Ishikawa (cell line): ENCODE results near the gene BMP7.

ENCODE experiments used
- CREB1 ChIP-seq: IDR thresholded peaks from 2 replicates; pipeline ENCODE4 v1.6.1; 2012; ENCODE audit warnings: low read depth
- EP300 ChIP-seq: IDR thresholded peaks from 2 replicates; pipeline ENCODE4 v1.6.1; 2012; ENCODE audit warnings: borderline replicate concordance
- FOXM1 ChIP-seq: IDR thresholded peaks from 2 replicates; pipeline ENCODE4 v1.6.1; 2012; ENCODE audit warnings: low read depth, borderline replicate concordance
- MAX ChIP-seq: IDR thresholded peaks from 2 replicates; pipeline ENCODE4 v1.6.1; 2012
- RAD21 ChIP-seq: IDR thresholded peaks from 2 replicates; pipeline ENCODE4 v1.6.1; 2012; ENCODE audit warnings: low read depth
- REST ChIP-seq: IDR thresholded peaks from 2 replicates; pipeline ENCODE4 v1.6.1; 2012; ENCODE audit warnings: low read depth, mild to moderate bottlenecking
- TEAD4 ChIP-seq: IDR thresholded peaks from 2 replicates; pipeline ENCODE4 v1.6.1; 2012
- YY1 ChIP-seq: IDR thresholded peaks from 2 replicates; pipeline ENCODE4 v1.6.1; 2012; ENCODE audit warnings: low read depth

GRCh38 chr20:57287007-57287880, 20.8 kb upstream of the BMP7 start:
- TF ChIP-seq MAX (no peak), EP300 (no peak), REST (no peak), RAD21 (no peak), CREB1 (no peak), YY1 (no peak), TEAD4 (no peak), FOXM1 (no peak)
